Measurements from ENCODE around the gene MXRA7.
"Not testable (repeated sequence)": the region's sequence is repeated elsewhere in the genome, so short reads cannot be mapped to it uniquely, and the experiment has no call there.

The MXRA7 gene

DNA sequence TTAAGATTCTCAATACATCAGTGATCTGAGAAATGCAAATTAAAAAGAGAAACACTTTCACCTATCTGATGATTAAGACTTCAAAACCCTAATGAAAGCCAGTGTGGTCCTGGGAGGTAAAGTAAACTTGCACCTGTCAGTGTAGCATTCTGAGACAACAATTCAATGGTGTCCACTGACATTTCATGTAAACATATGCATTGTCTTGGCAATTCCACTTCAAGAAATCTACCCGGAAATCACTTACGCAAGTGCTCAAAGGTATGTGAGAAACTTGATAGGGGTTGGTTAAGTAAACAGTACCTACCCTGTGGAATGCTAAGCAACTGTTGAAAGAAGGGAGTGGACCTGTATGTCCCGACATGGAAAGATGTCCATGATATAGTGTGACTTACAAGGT, 69.3 kb downstream of the MXRA7 start:
- DNase-seq, result no peak

DNA sequence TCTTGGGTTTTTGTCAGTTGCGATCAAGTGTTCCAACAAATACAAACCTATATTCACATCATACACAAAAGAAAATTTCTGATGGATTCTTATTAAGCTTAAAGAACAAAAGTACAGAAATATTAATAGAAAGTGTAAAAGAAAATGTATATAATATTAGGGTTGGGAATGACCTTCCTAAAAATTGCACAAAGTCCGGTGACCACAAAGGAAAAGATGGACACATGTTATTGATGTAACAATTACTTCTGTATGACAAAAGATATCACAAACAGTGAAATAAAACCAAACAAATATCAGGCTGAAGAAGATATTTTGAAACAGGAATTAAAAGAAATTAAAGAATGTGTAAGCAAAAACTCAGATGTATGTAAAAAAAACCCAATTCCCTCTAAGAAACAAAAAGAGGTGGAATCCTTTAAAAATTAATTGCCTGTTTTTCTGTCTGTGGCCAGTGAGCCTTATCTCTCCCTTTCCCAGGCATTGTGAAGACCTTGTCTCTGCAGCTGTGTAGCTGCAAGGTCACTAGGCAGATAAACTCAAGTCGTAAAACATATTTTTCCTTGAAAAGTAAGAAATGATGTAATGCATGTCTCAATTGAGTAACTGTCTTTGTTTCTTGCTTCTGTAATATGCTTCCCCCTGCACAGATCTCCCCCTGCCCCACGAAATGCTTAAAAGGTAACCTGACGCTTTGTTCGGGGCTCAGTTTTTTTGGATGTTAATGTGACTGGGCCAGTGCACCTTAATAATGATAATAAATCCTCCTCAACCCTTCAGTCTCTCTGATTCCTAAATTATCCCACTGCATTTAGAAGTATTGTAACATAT, 70.0 kb downstream of the MXRA7 start:
- DNase-seq, result no peak

DNA sequence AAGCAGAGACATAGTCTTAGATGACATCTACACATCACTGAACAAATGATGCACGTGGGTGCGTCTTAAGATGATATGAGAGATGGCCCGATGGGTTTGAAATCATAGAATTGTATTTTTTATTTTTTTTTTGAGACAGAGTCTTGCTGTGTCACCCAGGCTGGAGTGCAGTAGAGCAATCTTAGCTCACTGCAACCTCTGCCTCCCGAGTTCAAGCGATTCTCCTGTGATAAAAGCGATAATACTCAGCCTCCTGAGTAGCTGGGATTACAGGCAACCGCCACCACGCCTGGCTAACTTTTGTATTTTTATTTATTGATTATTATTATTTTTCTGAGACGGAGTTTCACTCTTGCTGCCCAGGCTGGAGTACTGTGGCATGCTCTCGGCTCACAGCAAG, 72.5 kb downstream of the MXRA7 start:
- no peak for DNase-seq

DNA sequence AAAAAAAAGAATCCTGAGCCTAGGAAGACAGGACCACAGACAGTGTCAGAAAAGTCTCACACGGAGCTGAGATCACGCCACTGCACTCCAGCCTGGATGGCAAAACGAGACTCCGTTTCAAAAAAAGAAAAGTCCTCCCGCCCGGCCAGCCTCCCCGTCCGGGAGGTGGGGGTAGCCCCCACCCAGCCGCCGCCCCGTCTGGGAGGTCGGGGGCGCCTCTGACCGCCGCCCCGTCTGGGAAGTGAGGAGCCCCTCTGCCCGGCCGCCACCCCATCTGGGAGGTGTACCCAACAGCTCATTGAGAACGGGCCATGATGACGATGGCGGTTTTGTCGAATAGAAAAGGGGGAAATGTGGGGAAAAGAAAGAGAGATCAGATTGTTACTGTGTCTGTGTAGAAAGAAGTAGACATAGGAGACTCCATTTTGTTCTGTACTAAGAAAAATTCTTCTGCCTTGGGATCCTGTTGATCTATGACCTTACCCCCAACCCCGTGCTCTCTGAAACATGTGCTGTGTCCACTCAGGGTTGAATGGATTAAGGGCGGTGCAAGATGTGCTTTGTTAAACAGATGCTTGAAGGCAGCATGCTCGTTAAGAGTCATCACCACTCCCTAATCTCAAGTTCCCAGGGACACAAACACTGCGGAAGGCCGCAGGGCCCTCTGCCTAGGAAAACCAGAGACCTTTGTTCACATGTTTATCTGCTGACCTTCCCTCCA, 74.1 kb downstream of the MXRA7 start:
- DNase-seq, result not testable (repeated sequence)

DNA sequence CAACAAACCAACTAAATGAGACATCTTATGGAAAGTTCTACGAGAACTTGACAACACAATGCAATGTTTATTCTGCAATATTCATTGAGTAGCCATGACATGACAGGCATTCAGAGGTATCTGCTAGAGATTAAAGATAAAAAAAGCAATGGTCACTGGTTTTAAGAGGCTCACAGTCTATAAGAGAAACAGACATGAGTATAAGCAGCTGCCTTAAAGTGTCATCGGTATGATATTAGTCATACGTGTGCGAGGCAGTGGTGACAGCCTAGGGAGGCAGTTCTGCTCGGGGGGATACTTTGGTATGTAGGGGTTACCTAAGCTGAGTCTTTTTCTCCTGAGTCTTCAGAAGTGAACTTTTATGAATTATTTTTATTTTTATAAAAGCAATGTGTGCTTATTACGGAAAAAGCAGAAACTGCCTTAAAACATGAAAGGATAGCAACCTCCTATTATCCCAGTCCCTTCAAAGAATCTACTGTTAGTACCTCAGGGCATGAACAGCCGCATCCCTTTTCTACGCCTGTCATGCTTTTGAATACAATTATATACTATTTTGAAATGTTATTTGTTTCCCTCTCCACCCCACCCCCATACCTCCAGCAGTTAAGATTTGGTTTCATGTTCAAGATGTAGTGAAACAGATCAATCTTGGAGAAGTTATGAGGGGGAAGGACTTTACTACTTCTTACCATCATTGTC, 75.0 kb downstream of the MXRA7 start:
- no peak for DNase-seq

DNA sequence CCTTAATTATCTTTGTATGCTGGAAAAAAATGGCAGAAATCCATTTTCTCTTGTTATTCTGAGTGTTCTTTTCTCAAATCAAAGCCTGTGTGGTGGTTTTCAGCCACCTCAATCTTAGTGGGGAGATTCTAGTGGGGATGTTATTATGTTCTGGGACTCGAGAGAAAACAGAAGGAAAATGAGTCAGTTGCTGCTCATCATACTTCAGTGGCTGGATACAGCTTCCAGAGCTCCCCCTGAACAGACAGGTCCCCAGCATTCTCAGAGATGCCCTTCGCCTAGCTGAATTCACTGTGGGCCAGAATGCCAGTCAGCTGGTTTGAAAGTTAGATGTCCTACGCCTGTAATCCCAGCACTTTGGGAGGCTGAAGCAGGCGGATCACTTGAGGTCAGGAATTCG, 75.7 kb downstream of the MXRA7 start:
- no peak for DNase-seq

DNA sequence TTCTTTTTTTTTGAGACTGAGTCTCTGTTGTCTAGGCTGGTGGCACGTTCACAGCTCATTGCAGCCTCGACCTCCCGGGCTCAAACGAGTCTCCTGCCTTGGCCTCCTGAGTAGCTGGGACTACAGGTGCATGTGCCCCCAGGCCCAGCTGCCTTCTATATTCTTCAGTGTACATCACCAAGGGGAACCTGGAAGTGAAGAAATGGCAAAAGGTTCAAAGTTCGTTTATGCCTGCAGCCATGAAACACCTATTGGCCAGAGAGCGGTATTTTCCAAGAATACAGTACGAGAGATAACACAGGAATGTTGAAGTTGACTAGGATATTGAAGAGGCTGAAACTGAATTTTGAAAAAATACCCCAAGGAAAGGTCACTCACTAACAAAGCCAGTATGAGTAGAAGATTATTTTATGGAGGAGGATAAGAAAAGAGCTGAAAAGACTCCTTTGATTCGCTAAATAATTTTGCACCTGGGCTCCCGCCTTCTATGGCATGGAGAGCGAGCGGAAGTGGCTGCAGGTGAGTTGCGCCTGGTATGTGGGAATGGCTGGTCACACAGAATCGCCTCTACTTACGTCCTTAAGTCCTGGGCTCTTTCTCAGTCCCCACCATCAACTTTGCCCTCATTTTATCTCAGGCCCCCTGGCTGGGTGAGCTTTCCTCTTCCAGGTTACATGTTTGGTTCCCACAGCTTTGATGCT, 77.0 kb downstream of the MXRA7 start:
- no peak for DNase-seq

DNA sequence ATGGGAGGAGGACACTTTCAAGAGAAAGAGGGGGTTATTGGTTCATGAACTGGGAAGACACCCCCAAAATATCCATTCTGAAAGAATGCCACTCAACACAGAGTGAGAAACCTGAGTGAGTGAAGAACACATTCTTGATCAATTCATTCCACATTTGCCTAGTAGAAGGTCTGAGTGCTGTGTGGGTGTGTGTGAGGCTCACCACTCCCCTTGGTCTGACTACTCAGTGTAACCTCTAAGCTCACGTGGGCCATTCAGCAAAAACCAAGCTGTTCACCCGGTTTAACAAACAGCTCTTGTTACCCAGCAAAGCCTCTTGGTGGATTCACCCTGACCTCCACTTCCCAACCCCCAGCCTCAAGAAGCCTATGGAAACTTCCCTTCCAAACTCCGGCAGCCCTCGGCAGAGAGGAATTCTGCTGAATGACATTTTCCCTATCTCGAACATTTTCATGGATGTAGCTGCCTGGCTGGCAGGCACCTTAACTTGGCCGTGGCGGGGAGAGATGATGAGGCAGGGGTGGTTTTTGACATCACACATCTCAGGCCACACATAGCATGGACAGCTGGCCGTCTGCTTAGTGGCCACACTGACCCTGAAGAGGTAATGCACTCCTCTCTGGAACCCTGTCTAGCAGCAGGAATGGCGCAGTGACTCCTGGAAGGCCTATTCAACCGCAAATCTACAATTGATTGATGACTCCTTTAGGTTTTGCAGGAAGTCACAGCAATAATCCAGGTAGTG, 78.8 kb downstream of the MXRA7 start:
- DNase-seq, result no peak

DNA sequence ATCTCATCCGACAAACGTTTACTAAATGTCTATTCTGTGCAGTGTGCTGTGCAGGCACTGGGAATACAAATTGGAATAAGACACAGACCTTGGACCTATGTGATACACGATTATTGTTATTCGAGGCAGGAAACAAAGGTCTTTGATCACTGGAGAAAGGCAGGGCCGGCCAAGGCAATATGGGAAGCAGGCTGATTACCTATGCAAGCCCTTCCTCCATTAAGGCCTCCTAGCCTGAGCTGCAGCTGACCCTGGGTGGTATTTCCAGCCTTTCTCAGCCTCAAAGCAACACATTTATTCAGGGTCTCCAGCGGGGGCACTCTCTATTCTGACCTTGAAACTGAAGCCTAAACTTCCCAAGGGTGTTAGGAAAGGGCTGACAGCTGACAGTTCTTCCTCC, 80.6 kb downstream of the MXRA7 start:
- DNase-seq, result no peak

Measured in activated naive CD4-positive, alpha-beta T cell treated with anti-CD3 and anti-CD28 coated beads, Interleukin-2, amount 50 U/mL, for 16 hours (primary cell).